Skeletal muscle tissue (tissue), 4 donors: Measurements from ENCODE around the gene CDH4. TPM values are rescaled to one million over a fixed set of nuclear protein-coding genes. Genes with fewer than 3 reads are reported as not detected.
"Not testable (repeated sequence)": the region's sequence is repeated elsewhere in the genome, so short reads cannot be mapped to it uniquely, and the experiment has no call there.

Source experiments
- H3K27ac ChIP-seq: one replicate; pipeline ENCODE4 v1.7.0; 2013; ENCODE audit warnings: mild to moderate bottlenecking, low read depth, low read length, inconsistent platforms
- H3K27me3 ChIP-seq, 3 donors: one replicate each; pipeline ENCODE4 v1.7.0; 2013; ENCODE audit warnings: low read length in 3 of 3; ENCODE audit not compliant: control insufficient read depth in 3 of 3, insufficient read depth in 3 of 3
- H3K36me3 ChIP-seq, 3 donors: one replicate each; pipeline ENCODE4 v1.7.0; 2013; ENCODE audit warnings: low read length in 3 of 3; ENCODE audit not compliant: control insufficient read depth in 3 of 3, insufficient read depth in 3 of 3
- H3K4me1 ChIP-seq, 3 donors: one replicate each; pipeline ENCODE4 v1.7.0; 2013; ENCODE audit warnings: low read length in 3 of 3, mild to moderate bottlenecking in 3 of 3; ENCODE audit not compliant: control insufficient read depth in 3 of 3, insufficient read depth in 3 of 3
- H3K4me3 ChIP-seq, 3 donors: one replicate each; pipeline ENCODE4 v1.7.0; 2013; ENCODE audit warnings: low read length in 3 of 3
- H3K9ac ChIP-seq, 3 donors: one replicate each; pipeline ENCODE4 v1.7.0; 2013; ENCODE audit warnings: low read length in 3 of 3, mild to moderate bottlenecking in 3 of 3, moderate library complexity in 2 of 3, low read depth in 1 of 3
- H3K9me3 ChIP-seq, 3 donors: one replicate each; pipeline ENCODE4 v1.7.0; 2013; ENCODE audit warnings: low read length in 3 of 3; ENCODE audit not compliant: control insufficient read depth in 3 of 3
- total RNA-seq: library from RNA; depleted of rRNA; stranded (reverse); fragments of >200 nt; gene quantifications from one replicate; pipeline ENCODE4 v1.2.3, GENCODE V29; 2014
- donor health status: Osteomylitis.

CDH4 gene
- total RNA-seq, 1 donor from 2014 or later = 0.52 TPM

- H3K9me3 ChIP-seq = peaks cover 0 to 2% (median 0%) of the 10 kb centered on the region in 3 donors
- no peaks in the 10 kb centered on the region for H3K4me1 ChIP-seq
- no peak overlapping the region for H3K4me3 ChIP-seq
- H3K27ac ChIP-seq = no peak overlapping the region
- no peak overlapping the region for H3K9ac ChIP-seq
- H3K27me3 ChIP-seq = no peaks in the 10 kb centered on the region
- H3K36me3 ChIP-seq = no peaks in the 10 kb centered on the region
Observed at GRCh38 chr20:61451009-61451408, 198.9 kb downstream of the CDH4 start.

- no peaks in the 10 kb centered on the region for H3K4me1 ChIP-seq
- no peaks in the 10 kb centered on the region for H3K27me3 ChIP-seq
- H3K36me3 ChIP-seq = no peaks in the 10 kb centered on the region
- H3K4me3 ChIP-seq = no peak overlapping the region
- H3K9ac ChIP-seq = no peak overlapping the region
- H3K9me3 ChIP-seq = peaks cover 0 to 2% (median 0%) of the 10 kb centered on the region in 3 donors
- H3K27ac ChIP-seq = no peak overlapping the region
Observed at GRCh38 chr20:61451953-61452352, 199.9 kb downstream of the CDH4 start.

- Histone ChIP-seq H3K4me3 (no peak overlapping the region), H3K9me3 (peaks cover 0 to 5% (median 0%) of the 10 kb centered on the region in 3 donors), H3K9ac (no peak overlapping the region), H3K27ac (no peak overlapping the region), H3K27me3 (no peaks in the 10 kb centered on the region), H3K4me1 (no peaks in the 10 kb centered on the region), H3K36me3 (no peaks in the 10 kb centered on the region)
Observed at GRCh38 chr20:61453219-61453618, 201.2 kb downstream of the CDH4 start.

GRCh38 chr20:61453623-61454022, 201.6 kb downstream of the CDH4 start:
- not testable (repeated sequence) for H3K9ac ChIP-seq, H3K9me3 ChIP-seq, H3K36me3 ChIP-seq, H3K27ac ChIP-seq, H3K27me3 ChIP-seq, H3K4me3 ChIP-seq, H3K4me1 ChIP-seq

GRCh38 chr20:61454053-61454452, 202.0 kb downstream of the CDH4 start:
- no peaks in the 10 kb centered on the region for H3K4me1 ChIP-seq
- no peaks in the 10 kb centered on the region for H3K27me3 ChIP-seq
- no peak overlapping the region for H3K9ac ChIP-seq
- no peak overlapping the region for H3K27ac ChIP-seq
- H3K9me3 ChIP-seq = peaks cover 0 to 6% (median 0%) of the 10 kb centered on the region in 3 donors
- no peaks in the 10 kb centered on the region for H3K36me3 ChIP-seq
- no peak overlapping the region for H3K4me3 ChIP-seq

- no peak overlapping the region for H3K27ac ChIP-seq
Observed at GRCh38 chr20:61455508-61456215, 203.6 kb downstream of the CDH4 start.

GRCh38 chr20:61457725-61458124, 205.7 kb downstream of the CDH4 start:
- peaks cover 0 to 4% (median 0%) of the 10 kb centered on the region in 3 donors for H3K27me3 ChIP-seq
- H3K27ac ChIP-seq = no peak overlapping the region
- H3K9me3 ChIP-seq = peaks cover 0 to 4% (median 0%) of the 10 kb centered on the region in 3 donors
- H3K4me3 ChIP-seq = no peak overlapping the region
- H3K9ac ChIP-seq = no peak overlapping the region
- no peaks in the 10 kb centered on the region for H3K4me1 ChIP-seq
- no peaks in the 10 kb centered on the region for H3K36me3 ChIP-seq

More at GRCh38 chr20:61455508-61456215, 203.6 kb downstream of the CDH4 start:
- Histone ChIP-seq H3K4me1 (no peaks in the 10 kb centered on the region), H3K4me3 (no peak overlapping the region), H3K9me3 (peaks cover 0 to 4% (median 0%) of the 10 kb centered on the region in 3 donors), H3K9ac (no peak overlapping the region), H3K36me3 (no peaks in the 10 kb centered on the region), H3K27me3 (peaks cover 0 to 4% (median 0%) of the 10 kb centered on the region in 3 donors)

- H3K4me1 ChIP-seq = no peaks in the 10 kb centered on the region
- H3K36me3 ChIP-seq = no peaks in the 10 kb centered on the region
- H3K4me3 ChIP-seq = no peak overlapping the region
- peaks cover 0 to 4% (median 0%) of the 10 kb centered on the region in 3 donors for H3K9me3 ChIP-seq
- no peak overlapping the region for H3K9ac ChIP-seq
- no peak overlapping the region for H3K27ac ChIP-seq
- peaks cover 0 to 4% (median 0%) of the 10 kb centered on the region in 3 donors for H3K27me3 ChIP-seq
Observed at GRCh38 chr20:61458146-61458746, 206.2 kb downstream of the CDH4 start.

- Histone ChIP-seq H3K9me3 (peaks cover 0 to 4% (median 0%) of the 10 kb centered on the region in 3 donors), H3K9ac (no peak overlapping the region), H3K4me1 (no peaks in the 10 kb centered on the region), H3K27me3 (peaks cover 0 to 4% (median 0%) of the 10 kb centered on the region in 3 donors), H3K27ac (no peak overlapping the region), H3K4me3 (no peak overlapping the region), H3K36me3 (no peaks in the 10 kb centered on the region)
Observed at GRCh38 chr20:61459266-61459665, 207.2 kb downstream of the CDH4 start.

GRCh38 chr20:61459705-61460104, 207.6 kb downstream of the CDH4 start:
- no peaks in the 10 kb centered on the region for H3K4me1 ChIP-seq
- no peaks in the 10 kb centered on the region for H3K36me3 ChIP-seq
- H3K9me3 ChIP-seq = peaks cover 0 to 4% (median 0%) of the 10 kb centered on the region in 3 donors
- H3K27me3 ChIP-seq = peaks cover 0 to 4% (median 0%) of the 10 kb centered on the region in 3 donors
- no peak overlapping the region for H3K9ac ChIP-seq
- H3K27ac ChIP-seq = no peak overlapping the region
- H3K4me3 ChIP-seq = no peak overlapping the region
